GM23338 (cell line): Measurements from ENCODE around the gene COL4A3. TPM values are rescaled to one million over a fixed set of nuclear protein-coding genes. Genes with fewer than 3 reads are reported as not detected.

Experiments used
- ATAC-seq: fragments of 200-7000 bp; cut with Tn5 transposase; 3 replicates; pipeline ENCODE4 v1.9.1; 2020
- DNase-seq: peaks from one replicate; pipeline ENCODE4 v3.0.0-alpha.2; 2015; ENCODE audit warnings: low spot score
- H2AFZ ChIP-seq: fragments of 200-600 bp; sonication (generic); 2 replicates; pipeline ENCODE4 v1.8.0; 2016; ENCODE audit warnings: antibody characterized with exemption, mild to moderate bottlenecking, moderate library complexity
- H3F3A ChIP-seq: fragments of 200-600 bp; sonication (generic); replicated peaks from 2 replicates; pipeline ENCODE4 v1.8.0; 2017; ENCODE audit warnings: antibody characterized with exemption, mixed run types, low read depth
- H3K27ac ChIP-seq: fragments of 200-600 bp; sonication (generic); 2 replicates; pipeline ENCODE4 v1.6.1; 2016; ENCODE audit warnings: low read depth
- H3K27me3 ChIP-seq: fragments of 200-600 bp; sonication (generic); 2 replicates; pipeline ENCODE4 v1.8.0; 2016; ENCODE audit warnings: mild to moderate bottlenecking, mixed run types, moderate library complexity; ENCODE audit not compliant: insufficient read depth
- H3K36me3 ChIP-seq: fragments of 200-600 bp; sonication (generic); 2 replicates; pipeline ENCODE4 v1.8.0; 2016; ENCODE audit warnings: mild to moderate bottlenecking; ENCODE audit not compliant: insufficient read depth
- H3K4me1 ChIP-seq: fragments of 200-600 bp; sonication (generic); 2 replicates; pipeline ENCODE4 v1.8.0; 2016; ENCODE audit warnings: mild to moderate bottlenecking, moderate library complexity; ENCODE audit not compliant: insufficient read depth
- H3K4me2 ChIP-seq: fragments of 200-600 bp; sonication (generic); 2 replicates; pipeline ENCODE4 v1.7.1; 2017; ENCODE audit warnings: mixed run types
- H3K4me3 ChIP-seq: fragments of 200-600 bp; sonication (generic); 2 replicates; pipeline ENCODE4 v1.6.1; 2016; ENCODE audit warnings: mixed run types
- H3K79me2 ChIP-seq: fragments of 200-600 bp; sonication (generic); replicated peaks from 2 replicates; pipeline ENCODE4 v1.8.0; 2017; ENCODE audit warnings: mild to moderate bottlenecking; ENCODE audit not compliant: insufficient read depth
- H3K9me2 ChIP-seq: fragments of 200-600 bp; sonication (generic); 2 replicates; pipeline ENCODE4 v1.8.0; 2017; ENCODE audit not compliant: insufficient read depth
- H4K20me1 ChIP-seq: fragments of 200-600 bp; sonication (generic); replicated peaks from 2 replicates; pipeline ENCODE4 v1.8.0; 2017; ENCODE audit warnings: mild to moderate bottlenecking; ENCODE audit not compliant: insufficient read depth
- H3K27ac Mint-ChIP-seq: 2 replicates; pipeline ENCODE4 v1.8.0; 2020; ENCODE audit warnings: inconsistent platforms, mild to moderate bottlenecking, moderate library complexity, mixed read lengths
- H3K27me3 Mint-ChIP-seq: 3 replicates; pipeline ENCODE4 v1.8.0; 2022; ENCODE audit warnings: low read depth, mild to moderate bottlenecking, moderate library complexity, mixed read lengths, inconsistent platforms; ENCODE audit not compliant: insufficient read depth, poor library complexity
- H3K36me3 Mint-ChIP-seq: 3 replicates; pipeline ENCODE4 v1.8.0; 2021; ENCODE audit warnings: low read depth, mild to moderate bottlenecking, inconsistent platforms, moderate library complexity, mixed read lengths
- H3K4me1 Mint-ChIP-seq: 3 replicates; pipeline ENCODE4 v1.8.0; 2020; ENCODE audit warnings: mild to moderate bottlenecking, inconsistent platforms, mixed read lengths
- H3K4me3 Mint-ChIP-seq: 3 replicates; pipeline ENCODE4 v1.8.0; 2021; ENCODE audit warnings: moderate library complexity, mild to moderate bottlenecking, inconsistent platforms, mixed read lengths
- H3K9me3 Mint-ChIP-seq: 3 replicates; pipeline ENCODE4 v1.8.0; 2020; ENCODE audit warnings: moderate library complexity, mild to moderate bottlenecking, inconsistent platforms, mixed read lengths
- EZH2phosphoT487 ChIP-seq: fragments of 200-600 bp; sonication (generic); IDR thresholded peaks from one replicate; pipeline ENCODE4 v1.8.1; 2018; ENCODE audit warnings: antibody characterized with exemption; ENCODE audit not compliant: unreplicated experiment
- NANOG ChIP-seq: IDR thresholded peaks from 2 replicates; pipeline ENCODE4 v1.6.1; 2016; ENCODE audit warnings: antibody characterized with exemption, borderline replicate concordance
- POLR2AphosphoS5 ChIP-seq: IDR thresholded peaks from 2 replicates; pipeline ENCODE4 v1.6.1; 2016; ENCODE audit warnings: antibody characterized with exemption, low read depth
- STAT1 ChIP-seq: IDR thresholded peaks from one replicate; pipeline ENCODE4 v1.6.1; 2016; ENCODE audit warnings: antibody characterized with exemption; ENCODE audit not compliant: unreplicated experiment
- ZNF331 ChIP-seq: fragments of 250-450 bp; sonication (Bioruptor Pico); IDR thresholded peaks from 2 replicates; pipeline ENCODE4 v1.5.0; 2020; ENCODE audit warnings: low read depth, mild to moderate bottlenecking, moderate library complexity
- polyA plus RNA-seq: library from polyadenylated mRNA; unstranded; fragments of >200 nt; fragmentation: Nextera tagmentation; extraction: Ambion mirVana; gene quantifications from 2 replicates; pipeline ENCODE4 v1.2.1, GENCODE V29; 2016
- total RNA-seq: library from RNA; depleted of rRNA; stranded (reverse); fragments of >200 nt; shearing (Covaris generic); gene quantifications from 2 replicates; pipeline ENCODE4 v1.2.3, GENCODE V29; 2014
- TF ChIP-seq, protein P1 (sequence below): fragments of 250-450 bp; sonication (Bioruptor Pico); IDR thresholded peaks from 2 replicates; pipeline ENCODE4 v1.5.0; 2020; ENCODE audit warnings: mild to moderate bottlenecking, moderate library complexity
- TF ChIP-seq, protein P2 (sequence below): IDR thresholded peaks from 2 replicates; pipeline ENCODE4 v1.6.1; 2016; ENCODE audit warnings: antibody characterized with exemption

The COL4A3 gene
- total and polyA plus RNA-seq, 2 experiments from 2014 or later = 1.1 to 3.5 TPM

DNA sequence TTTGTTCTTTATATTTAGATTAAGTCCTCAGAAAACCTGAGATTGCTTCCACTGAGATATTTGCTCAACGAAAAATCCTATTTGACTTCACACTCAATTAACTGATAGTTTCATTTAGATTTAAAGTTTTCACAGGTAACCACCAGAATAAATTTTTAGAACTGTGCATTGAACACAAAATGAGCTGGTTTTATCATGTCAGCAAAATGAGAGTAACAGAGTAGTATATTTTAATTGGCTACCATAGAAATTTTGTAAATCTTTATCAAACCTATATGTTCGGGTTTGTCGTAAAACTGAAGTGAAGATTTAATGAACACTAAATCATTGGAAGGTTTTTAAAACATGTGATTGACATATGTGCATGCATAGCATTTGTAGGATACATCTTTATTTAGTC, 127.9 kb downstream of the COL4A3 start:
- Histone ChIP-seq H3K9me2 (no peaks in the 10 kb centered on the region), H3K36me3 (no peaks in the 10 kb centered on the region), H4K20me1 (no peaks in the 10 kb centered on the region), H3F3A (no peaks in the 10 kb centered on the region), H3K4me3 (no peak overlapping the region), H3K27me3 (no peaks in the 10 kb centered on the region), H2AFZ (no peak overlapping the region), H3K4me1 (no peaks in the 10 kb centered on the region), H3K79me2 (no peaks in the 10 kb centered on the region), H3K27ac (no peak overlapping the region), H3K4me2 (no peak overlapping the region)
- ATAC-seq = no peak
- no peak for DNase-seq
- Mint-ChIP-seq H3K4me1 (no peaks in the 10 kb centered on the region), H3K4me3 (no peak overlapping the region), H3K27ac (no peak overlapping the region), H3K9me3 (no peaks in the 10 kb centered on the region), H3K36me3 (no peaks in the 10 kb centered on the region), H3K27me3 (no peaks in the 10 kb centered on the region)
- no peak for TF ChIP-seq STAT1
- TF ChIP-seq EZH2phosphoT487 = no peak
- TF ChIP-seq, protein P1, sequence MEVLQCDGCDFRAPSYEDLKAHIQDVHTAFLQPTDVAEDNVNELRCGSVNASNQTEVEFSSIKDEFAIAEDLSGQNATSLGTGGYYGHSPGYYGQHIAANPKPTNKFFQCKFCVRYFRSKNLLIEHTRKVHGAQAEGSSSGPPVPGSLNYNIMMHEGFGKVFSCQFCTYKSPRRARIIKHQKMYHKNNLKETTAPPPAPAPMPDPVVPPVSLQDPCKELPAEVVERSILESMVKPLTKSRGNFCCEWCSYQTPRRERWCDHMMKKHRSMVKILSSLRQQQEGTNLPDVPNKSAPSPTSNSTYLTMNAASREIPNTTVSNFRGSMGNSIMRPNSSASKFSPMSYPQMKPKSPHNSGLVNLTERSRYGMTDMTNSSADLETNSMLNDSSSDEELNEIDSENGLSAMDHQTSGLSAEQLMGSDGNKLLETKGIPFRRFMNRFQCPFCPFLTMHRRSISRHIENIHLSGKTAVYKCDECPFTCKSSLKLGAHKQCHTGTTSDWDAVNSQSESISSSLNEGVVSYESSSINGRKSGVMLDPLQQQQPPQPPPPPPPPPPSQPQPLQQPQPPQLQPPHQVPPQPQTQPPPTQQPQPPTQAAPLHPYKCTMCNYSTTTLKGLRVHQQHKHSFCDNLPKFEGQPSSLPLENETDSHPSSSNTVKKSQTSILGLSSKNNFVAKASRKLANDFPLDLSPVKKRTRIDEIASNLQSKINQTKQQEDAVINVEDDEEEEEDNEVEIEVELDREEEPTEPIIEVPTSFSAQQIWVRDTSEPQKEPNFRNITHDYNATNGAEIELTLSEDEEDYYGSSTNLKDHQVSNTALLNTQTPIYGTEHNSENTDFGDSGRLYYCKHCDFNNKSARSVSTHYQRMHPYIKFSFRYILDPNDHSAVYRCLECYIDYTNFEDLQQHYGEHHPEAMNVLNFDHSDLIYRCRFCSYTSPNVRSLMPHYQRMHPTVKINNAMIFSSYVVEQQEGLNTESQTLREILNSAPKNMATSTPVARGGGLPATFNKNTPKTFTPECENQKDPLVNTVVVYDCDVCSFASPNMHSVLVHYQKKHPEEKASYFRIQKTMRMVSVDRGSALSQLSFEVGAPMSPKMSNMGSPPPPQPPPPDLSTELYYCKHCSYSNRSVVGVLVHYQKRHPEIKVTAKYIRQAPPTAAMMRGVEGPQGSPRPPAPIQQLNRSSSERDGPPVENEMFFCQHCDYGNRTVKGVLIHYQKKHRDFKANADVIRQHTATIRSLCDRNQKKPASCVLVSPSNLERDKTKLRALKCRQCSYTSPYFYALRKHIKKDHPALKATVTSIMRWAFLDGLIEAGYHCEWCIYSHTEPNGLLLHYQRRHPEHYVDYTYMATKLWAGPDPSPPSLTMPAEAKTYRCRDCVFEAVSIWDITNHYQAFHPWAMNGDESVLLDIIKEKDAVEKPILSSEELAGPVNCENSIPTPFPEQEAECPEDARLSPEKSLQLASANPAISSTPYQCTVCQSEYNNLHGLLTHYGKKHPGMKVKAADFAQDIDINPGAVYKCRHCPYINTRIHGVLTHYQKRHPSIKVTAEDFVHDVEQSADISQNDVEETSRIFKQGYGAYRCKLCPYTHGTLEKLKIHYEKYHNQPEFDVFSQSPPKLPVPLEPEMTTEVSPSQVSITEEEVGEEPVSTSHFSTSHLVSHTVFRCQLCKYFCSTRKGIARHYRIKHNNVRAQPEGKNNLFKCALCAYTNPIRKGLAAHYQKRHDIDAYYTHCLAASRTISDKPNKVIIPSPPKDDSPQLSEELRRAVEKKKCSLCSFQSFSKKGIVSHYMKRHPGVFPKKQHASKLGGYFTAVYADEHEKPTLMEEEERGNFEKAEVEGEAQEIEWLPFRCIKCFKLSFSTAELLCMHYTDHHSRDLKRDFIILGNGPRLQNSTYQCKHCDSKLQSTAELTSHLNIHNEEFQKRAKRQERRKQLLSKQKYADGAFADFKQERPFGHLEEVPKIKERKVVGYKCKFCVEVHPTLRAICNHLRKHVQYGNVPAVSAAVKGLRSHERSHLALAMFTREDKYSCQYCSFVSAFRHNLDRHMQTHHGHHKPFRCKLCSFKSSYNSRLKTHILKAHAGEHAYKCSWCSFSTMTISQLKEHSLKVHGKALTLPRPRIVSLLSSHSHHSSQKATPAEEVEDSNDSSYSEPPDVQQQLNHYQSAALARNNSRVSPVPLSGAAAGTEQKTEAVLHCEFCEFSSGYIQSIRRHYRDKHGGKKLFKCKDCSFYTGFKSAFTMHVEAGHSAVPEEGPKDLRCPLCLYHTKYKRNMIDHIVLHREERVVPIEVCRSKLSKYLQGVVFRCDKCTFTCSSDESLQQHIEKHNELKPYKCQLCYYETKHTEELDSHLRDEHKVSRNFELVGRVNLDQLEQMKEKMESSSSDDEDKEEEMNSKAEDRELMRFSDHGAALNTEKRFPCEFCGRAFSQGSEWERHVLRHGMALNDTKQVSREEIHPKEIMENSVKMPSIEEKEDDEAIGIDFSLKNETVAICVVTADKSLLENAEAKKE = no peak
- TF ChIP-seq, protein P2, sequence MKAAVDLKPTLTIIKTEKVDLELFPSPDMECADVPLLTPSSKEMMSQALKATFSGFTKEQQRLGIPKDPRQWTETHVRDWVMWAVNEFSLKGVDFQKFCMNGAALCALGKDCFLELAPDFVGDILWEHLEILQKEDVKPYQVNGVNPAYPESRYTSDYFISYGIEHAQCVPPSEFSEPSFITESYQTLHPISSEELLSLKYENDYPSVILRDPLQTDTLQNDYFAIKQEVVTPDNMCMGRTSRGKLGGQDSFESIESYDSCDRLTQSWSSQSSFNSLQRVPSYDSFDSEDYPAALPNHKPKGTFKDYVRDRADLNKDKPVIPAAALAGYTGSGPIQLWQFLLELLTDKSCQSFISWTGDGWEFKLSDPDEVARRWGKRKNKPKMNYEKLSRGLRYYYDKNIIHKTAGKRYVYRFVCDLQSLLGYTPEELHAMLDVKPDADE = no peak
- no peak for TF ChIP-seq NANOG
- TF ChIP-seq POLR2AphosphoS5 = no peak
- no peak for TF ChIP-seq ZNF331 (CRISPR knock-in tag)
